H1 (cell line): ENCODE data around the gene CFDP1. TPM values are rescaled to one million over a fixed set of nuclear protein-coding genes. Genes with fewer than 3 reads are reported as not detected.

Experiments used
- CTCF ChIA-PET: fragments of 300-600 bp; sonication (Branson Sonifier 250); formaldehyde crosslinking; loops from one replicate; lab custom pipeline; 2021; ENCODE audit not compliant: partially characterized antibody; lab: Charles Lee
- POLR2A ChIA-PET: fragments of 300-600 bp; sonication (Branson Sonifier 250); formaldehyde crosslinking; loops from one replicate; lab custom pipeline; 2021; ENCODE audit warnings: inconsistent platforms; ENCODE audit not compliant: partially characterized antibody; lab: Charles Lee
- DNase-seq, 2 experiments: peaks; one replicate each; pipeline versions ENCODE4 v3.0.0 to v3.0.0-alpha.2; 2010 to 2022; ENCODE audit warnings: low spot score in 2 of 2, low read depth in 1 of 2, mixed read lengths in 1 of 2
- FAIRE-seq: peaks from 2 replicates; lab custom pipeline; 2011; peaks lifted over from hg19 to GRCh38; lab: Jason Lieb, UNC
- H2AFZ ChIP-seq: 2 replicates; pipeline ENCODE4 v1.8.1; 2012; ENCODE audit warnings: low read length, inconsistent platforms
- H2AK5ac ChIP-seq: 2 replicates; pipeline ENCODE4 v1.6.1; 2013; ENCODE audit warnings: low read depth, low read length
- H2BK120ac ChIP-seq: replicated peaks from 2 replicates; pipeline ENCODE3; 2013; ENCODE audit warnings: low read depth, low read length, inconsistent platforms
- H2BK12ac ChIP-seq: 2 replicates; pipeline ENCODE4 v1.6.1; 2013; ENCODE audit warnings: low read depth, low read length
- H2BK15ac ChIP-seq: 2 replicates; pipeline ENCODE4 v1.6.1; 2013; ENCODE audit warnings: low read length
- H2BK20ac ChIP-seq: 2 replicates; pipeline ENCODE4 v1.6.1; 2013; ENCODE audit warnings: low read length
- H2BK5ac ChIP-seq: 2 replicates; pipeline ENCODE4 v1.6.1; 2013; ENCODE audit warnings: low read depth, low read length
- H3K14ac ChIP-seq: 2 replicates; pipeline ENCODE4 v1.6.1; 2013; ENCODE audit warnings: inconsistent platforms; ENCODE audit not compliant: insufficient read length
- H3K18ac ChIP-seq: 2 replicates; pipeline ENCODE4 v1.6.1; 2013; ENCODE audit warnings: low read length; ENCODE audit errors: extremely low read depth
- H3K23ac ChIP-seq: 2 replicates; pipeline ENCODE4 v1.6.1; 2013; ENCODE audit warnings: inconsistent platforms; ENCODE audit not compliant: insufficient read length
- H3K23me2 ChIP-seq: 2 replicates; pipeline ENCODE4 v1.6.1; 2013; ENCODE audit warnings: low read depth, low read length
- H3K27ac ChIP-seq: 2 replicates; pipeline ENCODE4 v1.6.1; 2011; ENCODE audit warnings: low read depth, low read length, inconsistent platforms
- H3K27me3 ChIP-seq, 4 experiments: replicated peaks in 1 of 4; 1 replicate in 1 of 4; 2 replicates in 3 of 4; pipeline versions ENCODE4 v1.6.1 to v1.8.1; 2011 to 2013; ENCODE audit warnings: low read length in 3 of 4, mild to moderate bottlenecking in 3 of 4, inconsistent platforms in 2 of 4, mixed read lengths in 2 of 4, moderate library complexity in 1 of 4; ENCODE audit not compliant: control insufficient read depth in 3 of 4, insufficient read depth in 3 of 4; ENCODE audit errors: extremely low read depth in 1 of 4
- H3K36me3 ChIP-seq, 4 experiments: 2 replicates each; pipeline versions ENCODE4 v1.6.1 to v1.8.1; 2011 to 2013; ENCODE audit warnings: mild to moderate bottlenecking in 4 of 4, low read length in 3 of 4, moderate library complexity in 2 of 4, control low read depth in 1 of 4, inconsistent platforms in 1 of 4; ENCODE audit not compliant: insufficient read depth in 4 of 4, control insufficient read depth in 2 of 4
- H3K4ac ChIP-seq: replicated peaks from 2 replicates; pipeline ENCODE3; 2013; ENCODE audit warnings: low read length, low read depth, mixed read lengths, inconsistent platforms; ENCODE audit not compliant: insufficient read length
- H3K4me1 ChIP-seq, 4 experiments: replicated peaks in 1 of 4; 1 replicate in 1 of 4; 2 replicates in 3 of 4; pipeline versions ENCODE4 v1.6.1 to v1.8.1; 2011 to 2013; ENCODE audit warnings: low read length in 3 of 4, inconsistent platforms in 2 of 4, mixed read lengths in 1 of 4; ENCODE audit not compliant: insufficient read depth in 4 of 4, control insufficient read depth in 3 of 4
- H3K4me2 ChIP-seq, 2 experiments: 2 replicates each; pipeline versions ENCODE4 v1.6.1 to v1.8.1; 2011 to 2013; ENCODE audit warnings: low read depth in 2 of 2, low read length in 2 of 2, control low read depth in 1 of 2, inconsistent platforms in 1 of 2, mild to moderate bottlenecking in 1 of 2; ENCODE audit not compliant: insufficient read depth in 1 of 2
- H3K4me3 ChIP-seq, 4 experiments: fragments of 200-600, 300-600 bp in 1 of 4; sonication (generic), shearing (Covaris generic), sonication (Bioruptor Twin) in 1 of 4; 2 replicates each; pipeline versions ENCODE4 v1.5.1 to v1.8.1; 2011 to 2016; ENCODE audit warnings: low read length in 4 of 4, low read depth in 3 of 4, control low read depth in 2 of 4, inconsistent platforms in 2 of 4, mild to moderate bottlenecking in 2 of 4, mixed read lengths in 1 of 4, moderate library complexity in 1 of 4; ENCODE audit not compliant: insufficient read depth in 2 of 4; ENCODE audit errors: extremely low read depth in 1 of 4
- H3K56ac ChIP-seq: replicated peaks from 2 replicates; pipeline ENCODE3; 2013; ENCODE audit warnings: low read depth, mild to moderate bottlenecking, mixed read lengths, low read length, inconsistent platforms; ENCODE audit not compliant: insufficient read length
- H3K79me1 ChIP-seq: 2 replicates; pipeline ENCODE4 v1.6.1; 2013; ENCODE audit warnings: low read depth, low read length, control low read depth
- H3K79me2 ChIP-seq, 2 experiments: 2 replicates each; pipeline versions ENCODE4 v1.6.1 to v1.8.1; 2012 to 2013; ENCODE audit warnings: low read length in 2 of 2, mild to moderate bottlenecking in 2 of 2, inconsistent platforms in 1 of 2; ENCODE audit not compliant: insufficient read depth in 2 of 2, control insufficient read depth in 1 of 2
- H3K9ac ChIP-seq, 4 experiments: replicated peaks in 1 of 4; 1 replicate in 1 of 4; 2 replicates in 3 of 4; pipeline versions ENCODE4 v1.6.1 to v1.8.1; 2011 to 2013; ENCODE audit warnings: low read depth in 3 of 4, low read length in 3 of 4, control low read depth in 2 of 4, mild to moderate bottlenecking in 2 of 4, moderate library complexity in 2 of 4, inconsistent platforms in 1 of 4; ENCODE audit errors: extremely low read depth in 1 of 4
- H3K9me3 ChIP-seq, 2 experiments: 2 replicates each; pipeline versions ENCODE4 v1.6.1 to v1.8.1; 2012 to 2013; ENCODE audit warnings: mild to moderate bottlenecking in 2 of 2, moderate library complexity in 2 of 2, control low read depth in 1 of 2, inconsistent platforms in 1 of 2, low read depth in 1 of 2, low read length in 1 of 2, mixed read lengths in 1 of 2; ENCODE audit not compliant: insufficient read depth in 2 of 2
- H4K20me1 ChIP-seq, 2 experiments: replicated peaks in 1 of 2; 2 replicates each; pipeline versions ENCODE3 to v1.8.1; 2011 to 2013; ENCODE audit warnings: inconsistent platforms in 2 of 2, low read length in 2 of 2, mild to moderate bottlenecking in 1 of 2; ENCODE audit not compliant: insufficient read depth in 2 of 2, control insufficient read depth in 1 of 2
- H4K5ac ChIP-seq: 2 replicates; pipeline ENCODE4 v1.6.1; 2013; ENCODE audit warnings: low read length, low read depth, mixed read lengths, inconsistent platforms; ENCODE audit not compliant: insufficient read length
- H4K8ac ChIP-seq: 2 replicates; pipeline ENCODE4 v1.8.0; 2013; ENCODE audit warnings: mild to moderate bottlenecking, moderate library complexity, low read length, inconsistent platforms; ENCODE audit not compliant: insufficient read depth; ENCODE audit errors: extremely low read depth
- H4K91ac ChIP-seq: replicated peaks from 2 replicates; pipeline ENCODE3; 2013; ENCODE audit warnings: low read length, mixed read lengths, inconsistent platforms; ENCODE audit not compliant: insufficient read length
- EGR1 ChIP-seq: IDR thresholded peaks from 2 replicates; pipeline ENCODE4 v1.6.1; 2011; ENCODE audit warnings: low read depth, low read length, borderline replicate concordance
- EP300 ChIP-seq, 2 experiments: IDR thresholded peaks; 1 replicate in 1 of 2; 2 replicates in 1 of 2; pipeline ENCODE4 v1.6.1; 2011 to 2012; ENCODE audit warnings: low read depth in 2 of 2, low read length in 2 of 2, mild to moderate bottlenecking in 2 of 2, borderline replicate concordance in 1 of 2, inconsistent platforms in 1 of 2, moderate library complexity in 1 of 2
- FOSL1 ChIP-seq: IDR thresholded peaks from 2 replicates; pipeline ENCODE4 v1.6.1; 2011; ENCODE audit warnings: mild to moderate bottlenecking, low read depth, low read length, moderate library complexity; ENCODE audit not compliant: insufficient read depth
- GABPA ChIP-seq: IDR thresholded peaks from 2 replicates; pipeline ENCODE4 v1.6.1; 2011; ENCODE audit warnings: mild to moderate bottlenecking, low read length, moderate library complexity, borderline replicate concordance; ENCODE audit not compliant: insufficient read depth
- HDAC6 ChIP-seq: IDR thresholded peaks from one replicate; pipeline ENCODE4 v1.7.1; 2012; ENCODE audit warnings: low read depth, mild to moderate bottlenecking, inconsistent platforms, low read length, moderate library complexity
- KDM5A ChIP-seq: fragments of 200-600 bp; IDR thresholded peaks from 2 replicates; pipeline ENCODE4 v1.7.1; 2012; ENCODE audit warnings: mild to moderate bottlenecking, low read length, inconsistent platforms, mixed read lengths
- MAFK ChIP-seq: IDR thresholded peaks from 2 replicates; pipeline ENCODE4 v1.6.1; 2012; ENCODE audit warnings: low read depth, mild to moderate bottlenecking, improper control_type of control experiment, low read length
- PHF8 ChIP-seq: fragments of 200-600 bp; sonication (generic); conservative IDR thresholded peaks from 2 replicates; pipeline ENCODE4 v1.7.1; 2012; ENCODE audit warnings: low read depth, mild to moderate bottlenecking, inconsistent platforms, low read length, moderate library complexity
- RFX5 ChIP-seq: IDR thresholded peaks from 2 replicates; pipeline ENCODE4 v1.6.1; 2011; ENCODE audit warnings: low read depth, low read length, improper control_type of control experiment, borderline replicate concordance
- RXRA ChIP-seq: IDR thresholded peaks from 2 replicates; pipeline ENCODE4 v1.6.1; 2011; ENCODE audit warnings: low read depth, mild to moderate bottlenecking, low read length, moderate library complexity; ENCODE audit not compliant: insufficient read depth
- SIRT6 ChIP-seq: IDR thresholded peaks from one replicate; pipeline ENCODE4 v1.7.1; 2012; ENCODE audit warnings: low read length, inconsistent platforms
- SP2 ChIP-seq: IDR thresholded peaks from 2 replicates; pipeline ENCODE4 v1.6.1; 2012; ENCODE audit warnings: mild to moderate bottlenecking, low read length, inconsistent platforms
- WGBS, 2 experiments: shearing (Covaris generic) in 1 of 2; methylation state at CpG; one replicate each; pipeline versions ENCODE4 v1.1.6 to v1.1.7; 2013 to 2015; ENCODE audit warnings: low lambda C conversion rate in 2 of 2, mixed read lengths in 2 of 2, inconsistent platforms in 1 of 2, low coverage in 1 of 2, missing lambda C conversion rate in 1 of 2; ENCODE audit not compliant: insufficient replicate concordance in 2 of 2, insufficient coverage in 1 of 2, insufficient read length in 1 of 2; ENCODE audit errors: extremely low coverage in 1 of 2, missing lambda C conversion rate in 1 of 2; 5-methylcytosine and 5-hydroxymethylcytosine counted together
- polyA plus RNA-seq, 7 experiments: library from polyadenylated mRNA; depleted of rRNA in 3 of 7; stranded (reverse) in 5 of 7; unstranded in 2 of 7; fragments of >200 nt in 5 of 7; fragments of 200-250 nt in 2 of 7; gene quantifications; 1 replicate in 5 of 7; 2 replicates in 1 of 7; 4 replicates in 1 of 7; pipeline versions ENCODE4 v1.2.1 to v1.2.3, GENCODE V29; 2011 to 2013; ENCODE audit warnings: missing spikeins in 2 of 7, mixed read lengths in 2 of 7
- total RNA-seq: library from RNA; stranded (reverse); fragmentation: NEBNext Ultra II Directional; extraction: Animal tissue kit (Norgen Biotek cat#: 25700); gene quantifications from 2 replicates; pipeline ENCODE4 v1.2.1, GENCODE V29; 2021

Gene CFDP1
- total and polyA plus RNA-seq, 2 of the 8 experiments (the other 6 are each of a cell fraction or from before 2014, with no cell fraction given): 25.5 to 77.3 TPM

- no peaks in the 10 kb centered on the region; the same call in none of the 2 replicates for H3K79me1 ChIP-seq
- no peaks in the 10 kb centered on the region for H3K36me3 ChIP-seq
- peaks cover 14 to 74% of the 10 kb centered on the region in 2 experiments; a peak in 3 of 4 replicates for H3K79me2 ChIP-seq
- no peak overlapping the region for H2AFZ ChIP-seq
- ChIA-PET POLR2A (no interaction called here), CTCF (interaction anchor here (0.6 kb wide), 2 partner anchors 35 to 414 kb away, joined by 3 to 5 read pairs; no protein-coding TSS in a partner anchor)
- no peak overlapping the region for H2AK5ac ChIP-seq
- H3K4ac ChIP-seq: no peak overlapping the region
- H3K56ac ChIP-seq: no peak overlapping the region
- no peak overlapping the region for H2BK120ac ChIP-seq
- H3K14ac ChIP-seq: no peak overlapping the region
- WGBS, 2 experiments: 91% methylated on average over 11 of the region's 11 CpGs; no CpG with 5 or more reads in 1 of the 2 experiments
- H3K4me3 ChIP-seq: no peak overlapping the region
- H4K5ac ChIP-seq: no peak overlapping the region
- no peak overlapping the region for H3K27ac ChIP-seq
- peaks cover 0 to 7% (median 3%) of the 10 kb centered on the region in 4 experiments; a peak in 4 of 7 replicates for H3K4me1 ChIP-seq
- DNase-seq (peak in 1 of 2 experiments; percentile 7), FAIRE-seq (no peak)
- H2BK20ac ChIP-seq: no peak overlapping the region
- H2BK15ac ChIP-seq: no peak overlapping the region
- no peak overlapping the region for H4K8ac ChIP-seq
- no peak overlapping the region for H3K23ac ChIP-seq
- H2BK5ac ChIP-seq: no peak overlapping the region
- H4K20me1 ChIP-seq: no peaks in the 10 kb centered on the region
- H3K23me2 ChIP-seq: peaks cover 5% of the 10 kb centered on the region
- no peak overlapping the region for H3K9ac ChIP-seq
- no peak overlapping the region for H3K18ac ChIP-seq
- no peak overlapping the region for H4K91ac ChIP-seq
- H3K4me2 ChIP-seq: no peak overlapping the region
- no peaks in the 10 kb centered on the region for H3K27me3 ChIP-seq
- no peaks in the 10 kb centered on the region; a peak in 1 of 4 replicates for H3K9me3 ChIP-seq
- no peak overlapping the region for H2BK12ac ChIP-seq
- TF ChIP-seq RFX5 (no peak), GABPA (no peak), SP2 (no peak), HDAC6 (no peak), FOSL1 (no peak), MAFK (no peak), RXRA (no peak), EP300 (IDR thresholded peaks at IDR 0.05; ENCODE audit: borderline replicate concordance in 1 of 2, low read depth in 2 of 2, low read length in 2 of 2) (no peak), KDM5A (no peak), EGR1 (no peak), PHF8 (no peak), SIRT6 (no peak)
Observed at GRCh38 chr16:75429621-75430403, 3.5 kb downstream of the CFDP1 start.
